Transverse colon (tissue), 4 donors: ENCODE measurements around the gene FKBP5. TPM values are rescaled to one million over a fixed set of nuclear protein-coding genes. Genes with fewer than 3 reads are reported as not detected.

ENCODE experiments used
- DNase-seq: peaks from one replicate; pipeline ENCODE4 v3.0.0-alpha.2; 2019
- H3K27ac ChIP-seq, 4 donors: fragments of 200-600 bp; sonication (generic); 2 replicates each; pipeline ENCODE4 v1.5.1; 2016 to 2018; ENCODE audit warnings: inconsistent platforms in 4 of 4
- H3K27me3 ChIP-seq: fragments of 200-600 bp; sonication (generic); 2 replicates; pipeline ENCODE4 v1.5.1; 2017; ENCODE audit warnings: inconsistent platforms
- H3K36me3 ChIP-seq, 4 donors: fragments of 200-600 bp; sonication (generic); 2 replicates each; pipeline ENCODE4 v1.5.1; 2017 to 2019; ENCODE audit warnings: inconsistent platforms in 4 of 4
- H3K4me1 ChIP-seq, 4 donors: fragments of 200-600 bp; sonication (generic); 2 replicates each; pipeline ENCODE4 v1.5.1; 2017 to 2020; ENCODE audit warnings: inconsistent platforms in 4 of 4
- H3K4me3 ChIP-seq, 4 donors: fragments of 200-600 bp; sonication (generic); 1 replicate in 1 of 4; 2 replicates in 3 of 4; pipeline versions ENCODE4 v1.5.1 to v1.6.1; 2017 to 2019; ENCODE audit warnings: inconsistent platforms in 4 of 4
- H3K9me3 ChIP-seq, 2 donors: fragments of 200-600 bp; sonication (generic); 2 replicates each; pipeline ENCODE4 v1.5.1; 2017 to 2019; ENCODE audit warnings: inconsistent platforms in 2 of 2
- CTCF ChIP-seq, 5 experiments: fragments of 200-600 bp in 3 of 5; fragments of 450-650 bp in 2 of 5; sonication (generic) in 3 of 5; IDR thresholded peaks; 1 replicate in 2 of 5; 2 replicates in 3 of 5; pipeline ENCODE4 v1.5.1; 2016 to 2017; ENCODE audit warnings: antibody characterized with exemption in 5 of 5, inconsistent platforms in 3 of 5, mild to moderate bottlenecking in 2 of 5, moderate library complexity in 1 of 5
- EP300 ChIP-seq: sonication (generic); formaldehyde crosslinking; IDR thresholded peaks from one replicate; pipeline ENCODE4 v1.6.1; 2017; ENCODE audit warnings: antibody characterized with exemption, low read depth
- POLR2A ChIP-seq: fragments of 450-650 bp; IDR thresholded peaks from one replicate; pipeline ENCODE4 v1.6.1; 2016; ENCODE audit warnings: antibody characterized with exemption, mild to moderate bottlenecking, moderate library complexity
- POLR2AphosphoS5 ChIP-seq, 3 donors: sonication (generic); formaldehyde crosslinking; IDR thresholded peaks; one replicate each; pipeline ENCODE4 v1.6.1; 2016; ENCODE audit warnings: antibody characterized with exemption in 3 of 3
- WGBS, 2 donors: methylation state at CpG; one replicate each; pipeline ENCODE4 v1.1.5; 2018; ENCODE audit warnings: low coverage in 1 of 2; 5-methylcytosine and 5-hydroxymethylcytosine counted together
- in situ Hi-C, 4 donors: fragments of 200-750 bp; cut with MboI; loops; one replicate each; pipeline versions ENCODE4 v1.15.0 to v1.15.1; 2017; ENCODE audit warnings: low sequenced_read_pairs in 3 of 4, low pct_ligation_motif_present in 1 of 4, low pct_unique_long_range_greater_than_20kb in 1 of 4
- intact Hi-C: fragments of 100-400 bp; cut with DNase I; formaldehyde crosslinking; loops from one replicate; pipeline ENCODE4 v1.15.1; 2023; ENCODE audit warnings: low total_unique reads
- total RNA-seq, 4 donors: library from RNA; depleted of rRNA; stranded (reverse); fragments of >200 nt; gene quantifications; one replicate each; pipeline ENCODE4 v1.1.0, GENCODE V29; 2016

FKBP5 gene
- total RNA-seq, 4 donors from 2014 or later: 82.8 to 299 (median 254) TPM

- no peaks in the 10 kb centered on the region for H3K9me3 ChIP-seq
- H3K4me1 ChIP-seq: peaks cover 6 to 42% (median 16%) of the 10 kb centered on the region in 4 donors
- in situ Hi-C loops: loop anchor here (5.0 to 10.0 kb wide), 3 partner anchors 51 to 153 kb away; partner anchors contain the start of gene ARMC12 (in 3 of the 4)
- peaks cover 0 to 71% (median 34%) of the 10 kb centered on the region in 4 donors for H3K36me3 ChIP-seq
- peak overlapping the region; percentile 7 to 45 (median 24) for H3K27ac ChIP-seq
- 15 to 25% methylated on average over 5 to 6 of the region's 6 CpGs for WGBS, 2 donors
- no peak for TF ChIP-seq EP300
- no peak for TF ChIP-seq POLR2A
- peak in 1 of 3 donors; percentile 28 for TF ChIP-seq POLR2AphosphoS5 (IDR thresholded peaks at IDR 0.05)
- TF ChIP-seq CTCF (IDR thresholded peaks at IDR 0.05): peak; percentile 70 to 79 (median 74)
- DNase-seq: peak; percentile 76
- H3K27me3 ChIP-seq: no peaks in the 10 kb centered on the region
- H3K4me3 ChIP-seq: no peak overlapping the region
- intact Hi-C loops: loop anchor here (5.0 to 10.0 kb wide), 2 partner anchors 101 to 153 kb away; partner anchors contain the start of genes ARMC12 and FKBP5
Observed at GRCh38 chr6:35583893-35584688, 104.6 kb downstream of the FKBP5 start.

- in situ Hi-C loops: loop anchor here (5.0 to 10.0 kb wide), 3 partner anchors 52 to 155 kb away; partner anchors contain the start of gene ARMC12 (in 3 of the 4)
- Histone ChIP-seq H3K27ac (no peak overlapping the region), H3K4me3 (no peak overlapping the region), H3K4me1 (peaks cover 6 to 31% (median 15%) of the 10 kb centered on the region in 4 donors), H3K27me3 (no peaks in the 10 kb centered on the region), H3K36me3 (peaks cover 0 to 80% (median 39%) of the 10 kb centered on the region in 4 donors), H3K9me3 (no peaks in the 10 kb centered on the region)
- DNase-seq: no peak
- intact Hi-C loops: loop anchor here (5.0 to 10.0 kb wide), 2 partner anchors 102 to 155 kb away; partner anchors contain the start of genes ARMC12 and FKBP5
- WGBS, 2 donors: 66% methylated on average over 2 of the region's 2 CpGs; no CpG with 5 or more reads in 1 of the 2 donors
- TF ChIP-seq POLR2A (no peak), CTCF (IDR thresholded peaks at IDR 0.05) (no peak), POLR2AphosphoS5 (IDR thresholded peaks at IDR 0.05) (no peak), EP300 (no peak)
Observed at GRCh38 chr6:35582315-35582714, 106.4 kb downstream of the FKBP5 start.

- no peaks in the 10 kb centered on the region for H3K27me3 ChIP-seq
- WGBS, 2 donors: 83% methylated on average over 6 of the region's 6 CpGs; no CpG with 5 or more reads in 1 of the 2 donors
- peaks cover 0 to 80% (median 39%) of the 10 kb centered on the region in 4 donors for H3K36me3 ChIP-seq
- no peak for DNase-seq
- no peak overlapping the region for H3K4me3 ChIP-seq
- H3K27ac ChIP-seq: no peak overlapping the region
- TF ChIP-seq POLR2AphosphoS5 (IDR thresholded peaks at IDR 0.05) (peak in 1 of 3 donors; percentile 10), EP300 (no peak)
- H3K9me3 ChIP-seq: no peaks in the 10 kb centered on the region
- in situ Hi-C loops: loop anchor here (5.0 to 10.0 kb wide), 3 partner anchors 53 to 156 kb away; partner anchors contain the start of gene ARMC12 (in 3 of the 4)
- H3K4me1 ChIP-seq: peaks cover 0 to 24% (median 11%) of the 10 kb centered on the region in 4 donors
- intact Hi-C loops: loop anchor here (5.0 to 10.0 kb wide), 2 partner anchors 103 to 156 kb away; partner anchors contain the start of genes ARMC12 and FKBP5
Observed at GRCh38 chr6:35581633-35582032, 107.1 kb downstream of the FKBP5 start.

GRCh38 chr6:35580836-35581235 lies 107.9 kb downstream of the FKBP5 start:
- in situ Hi-C loops: loop anchor here (5.0 to 10.0 kb wide), 3 partner anchors 54 to 156 kb away; partner anchors contain the start of gene ARMC12 (in 3 of the 4)
- no peak for DNase-seq
- TF ChIP-seq CTCF (IDR thresholded peaks at IDR 0.05): no peak
- TF ChIP-seq POLR2A: no peak
- TF ChIP-seq POLR2AphosphoS5 (IDR thresholded peaks at IDR 0.05): no peak
- no peak for TF ChIP-seq EP300
- no peak overlapping the region for H3K4me3 ChIP-seq
- peaks cover 0 to 80% (median 39%) of the 10 kb centered on the region in 4 donors for H3K36me3 ChIP-seq
- H3K9me3 ChIP-seq: no peaks in the 10 kb centered on the region
- intact Hi-C loops: loop anchor here (5.0 to 10.0 kb wide), 2 partner anchors 104 to 156 kb away; partner anchors contain the start of genes ARMC12 and FKBP5
- H3K27me3 ChIP-seq: no peaks in the 10 kb centered on the region
- peaks cover 0 to 16% (median 9%) of the 10 kb centered on the region in 4 donors for H3K4me1 ChIP-seq
- H3K27ac ChIP-seq: no peak overlapping the region
